HL-60 (cell line): ENCODE data around the gene SLC4A4.

ENCODE experiments used
- DNase-seq, 2 experiments: peaks; one replicate each; pipeline ENCODE4 v3.0.0-alpha.2; 2010 to 2020; ENCODE audit warnings: low read depth in 1 of 2, low spot score in 1 of 2
- H3K27ac ChIP-seq: fragments of 250-450 bp; sonication (Bioruptor Pico); replicated peaks from 2 replicates; pipeline ENCODE4 v1.5.1; 2020; ENCODE audit warnings: mild to moderate bottlenecking, moderate library complexity
- H3K27me3 ChIP-seq: fragments of 250-450 bp; sonication (Bioruptor Pico); 2 replicates; pipeline ENCODE4 v1.5.1; 2021; ENCODE audit warnings: mild to moderate bottlenecking, moderate library complexity; ENCODE audit not compliant: insufficient read depth, poor library complexity, severe bottlenecking
- H3K4me3 ChIP-seq: replicated peaks from 2 replicates; pipeline ENCODE4 v1.5.1; 2011; ENCODE audit warnings: mild to moderate bottlenecking, control low read depth, low read length; ENCODE audit not compliant: insufficient read depth
- CTCF ChIP-seq: IDR thresholded peaks from one replicate; pipeline ENCODE4 v1.5.1; 2011; ENCODE audit warnings: low read length, control low read depth, inconsistent platforms; ENCODE audit not compliant: insufficient read depth
- GABPA ChIP-seq: IDR thresholded peaks from 2 replicates; pipeline ENCODE4 v1.6.1; 2012; ENCODE audit warnings: low read depth
- POLR2AphosphoS5 ChIP-seq: IDR thresholded peaks from 2 replicates; pipeline ENCODE4 v1.6.1; 2012; ENCODE audit warnings: low read depth
- REST ChIP-seq: IDR thresholded peaks from 2 replicates; pipeline ENCODE4 v1.6.1; 2012; ENCODE audit warnings: low read depth; ENCODE audit not compliant: insufficient replicate concordance
- SPI1 ChIP-seq: IDR thresholded peaks from 2 replicates; pipeline ENCODE4 v1.6.1; 2012; ENCODE audit warnings: low read depth, mild to moderate bottlenecking, borderline replicate concordance

Gene SLC4A4

GRCh38 chr4:71417150-71417549 lies 78.3 kb downstream of the SLC4A4 start:
- no peak for TF ChIP-seq POLR2AphosphoS5
- no peak for TF ChIP-seq REST
- no peak for TF ChIP-seq SPI1
- TF ChIP-seq CTCF = no peak
- TF ChIP-seq GABPA = no peak
- Histone ChIP-seq H3K27ac (no peak overlapping the region), H3K27me3 (no peaks in the 10 kb centered on the region), H3K4me3 (no peak overlapping the region)
- DNase-seq = no peak

GRCh38 chr4:71426381-71427042 lies 87.7 kb downstream of the SLC4A4 start:
- DNase-seq = no peak
- TF ChIP-seq POLR2AphosphoS5 (no peak), CTCF (no peak), REST (no peak), GABPA (no peak), SPI1 (no peak)
- Histone ChIP-seq H3K27me3 (no peaks in the 10 kb centered on the region), H3K4me3 (no peak overlapping the region), H3K27ac (no peak overlapping the region)

GRCh38 chr4:71429106-71429505 lies 90.3 kb downstream of the SLC4A4 start:
- DNase-seq = no peak
- H3K27ac ChIP-seq = no peak overlapping the region
- H3K4me3 ChIP-seq = no peak overlapping the region
- H3K27me3 ChIP-seq = no peaks in the 10 kb centered on the region
- TF ChIP-seq REST (no peak), GABPA (no peak), CTCF (no peak), POLR2AphosphoS5 (no peak), SPI1 (no peak)
